Measurements from ENCODE around the gene GTF2H3.

Gene GTF2H3

GRCh38 chr12:123667771-123668170, 34.1 kb downstream of the GTF2H3 start:
- H3K9me3 Mint-ChIP-seq: no peaks in the 10 kb centered on the region

DNA sequence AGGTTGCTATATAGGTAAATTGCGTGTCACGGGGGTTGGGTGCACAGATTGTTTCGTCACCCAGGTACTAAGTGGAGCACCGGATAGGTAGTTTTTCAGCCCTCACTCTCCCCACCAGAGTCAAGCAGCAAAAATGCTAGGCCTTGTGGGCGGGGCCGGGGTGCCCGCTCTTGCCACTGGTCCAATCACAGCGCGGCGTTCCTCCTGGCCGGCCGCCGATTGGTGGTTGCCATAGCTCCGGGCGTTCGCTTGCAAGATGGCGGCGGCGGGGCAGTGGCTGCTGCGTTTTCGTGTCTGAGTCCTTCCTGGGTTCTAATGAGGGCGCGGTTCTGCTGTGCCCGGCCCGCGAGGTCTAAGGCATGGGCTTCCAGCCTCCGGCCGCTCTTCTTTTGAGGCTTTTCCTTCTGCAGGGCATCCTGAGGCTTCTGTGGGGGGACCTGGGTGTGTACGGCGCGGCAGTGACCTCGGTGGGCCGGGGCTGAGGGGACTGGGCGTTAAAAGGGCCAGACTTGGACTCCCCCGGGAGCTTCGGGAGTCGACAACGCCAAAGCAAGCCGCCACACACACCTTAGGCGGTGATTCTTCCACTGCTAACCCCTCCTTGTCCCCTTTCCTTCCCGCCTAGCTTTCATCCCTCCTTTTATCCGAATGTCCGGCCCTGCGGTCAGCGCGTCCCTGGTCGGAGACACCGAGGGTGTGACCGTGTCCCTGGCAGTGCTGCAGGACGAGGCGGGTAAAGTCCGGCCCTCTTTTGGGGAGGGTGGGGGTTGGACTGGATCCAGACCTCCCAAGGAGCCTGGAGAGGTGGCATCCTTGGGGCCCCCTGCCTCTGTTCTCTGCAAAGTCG, 37.5 kb downstream of the GTF2H3 start, which contains the start of gene TCTN2:
TSS of gene TCTN2 (plus strand) at position 232 of the 847 bp plus-strand sequence. CDS start at position 360, 128 bp downstream.
- Mint-ChIP-seq H3K27me3 (no peaks in the 10 kb centered on the region), H3K27ac (peak within 1 kb of the TSS; percentile 86), H3K9me3 (no peaks in the 10 kb centered on the region), H3K4me1 (ENCODE audit: low read depth) (peaks cover 21% of the 10 kb centered on the region), H3K4me3 (peak within 1 kb of the TSS; percentile 89), H3K36me3 (ENCODE audit: low read depth) (peaks cover 17% of the 10 kb centered on the region)
- DNase-seq: peak; percentile 95

More at GRCh38 chr12:123667771-123668170, 34.1 kb downstream of the GTF2H3 start:
- Mint-ChIP-seq H3K4me1 (ENCODE audit: low read depth) (peaks cover 19% of the 10 kb centered on the region), H3K36me3 (ENCODE audit: low read depth) (peaks cover 21% of the 10 kb centered on the region), H3K27me3 (no peaks in the 10 kb centered on the region), H3K4me3 (no peak overlapping the region), H3K27ac (no peak overlapping the region)
- no peak for DNase-seq

GRCh38 chr12:123671876-123672275, 38.2 kb downstream of the GTF2H3 start:
- Mint-ChIP-seq H3K4me3 (peak overlapping the region; percentile 89), H3K4me1 (ENCODE audit: low read depth) (peaks cover 21% of the 10 kb centered on the region), H3K27me3 (no peaks in the 10 kb centered on the region), H3K27ac (peak overlapping the region; percentile 86), H3K36me3 (ENCODE audit: low read depth) (peaks cover 20% of the 10 kb centered on the region), H3K9me3 (no peaks in the 10 kb centered on the region)
- DNase-seq: no peak

- H3K9me3 Mint-ChIP-seq: no peaks in the 10 kb centered on the region
- H3K4me1 Mint-ChIP-seq (ENCODE audit: low read depth): peaks cover 21% of the 10 kb centered on the region
- H3K27ac Mint-ChIP-seq: no peak overlapping the region
- DNase-seq: no peak
- no peak overlapping the region for H3K4me3 Mint-ChIP-seq
- H3K27me3 Mint-ChIP-seq: no peaks in the 10 kb centered on the region
- H3K36me3 Mint-ChIP-seq (ENCODE audit: low read depth): peaks cover 26% of the 10 kb centered on the region
These were observed 41.8 kb downstream of the GTF2H3 start for GRCh38 chr12:123675436-123675835.

- peaks cover 34% of the 10 kb centered on the region for H3K36me3 Mint-ChIP-seq (ENCODE audit: low read depth)
- no peaks in the 10 kb centered on the region for H3K9me3 Mint-ChIP-seq
- H3K4me1 Mint-ChIP-seq (ENCODE audit: low read depth): peaks cover 12% of the 10 kb centered on the region
- no peak overlapping the region for H3K27ac Mint-ChIP-seq
- H3K27me3 Mint-ChIP-seq: no peaks in the 10 kb centered on the region
- H3K4me3 Mint-ChIP-seq: no peak overlapping the region
- no peak for DNase-seq
These were observed 43.1 kb downstream of the GTF2H3 start for GRCh38 chr12:123676616-123677320.

- peaks cover 35% of the 10 kb centered on the region for H3K36me3 Mint-ChIP-seq (ENCODE audit: low read depth)
- no peak overlapping the region for H3K27ac Mint-ChIP-seq
- H3K9me3 Mint-ChIP-seq: no peaks in the 10 kb centered on the region
- H3K4me1 Mint-ChIP-seq (ENCODE audit: low read depth): peaks cover 4% of the 10 kb centered on the region
- DNase-seq: no peak
- no peak overlapping the region for H3K4me3 Mint-ChIP-seq
- H3K27me3 Mint-ChIP-seq: no peaks in the 10 kb centered on the region
These were observed 45.4 kb downstream of the GTF2H3 start for GRCh38 chr12:123678981-123679380.

DNA sequence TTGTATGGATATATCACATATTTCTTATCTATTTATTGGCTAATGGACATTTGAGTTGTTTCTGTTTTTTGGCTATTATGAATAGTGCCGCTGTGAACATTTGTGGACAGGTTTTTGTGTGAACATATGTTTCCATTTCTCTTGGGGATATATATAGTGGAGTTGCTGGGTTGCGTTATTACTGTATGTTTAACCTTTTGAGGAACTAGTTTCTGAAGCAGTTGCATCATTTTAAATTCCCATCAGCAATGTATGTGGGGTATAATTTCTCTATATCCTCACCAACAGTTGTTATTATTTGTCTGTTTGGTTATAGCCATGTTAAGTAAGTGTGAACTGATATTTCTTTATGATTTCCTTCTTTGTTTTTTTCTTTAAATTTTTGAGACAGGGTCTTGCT, 48.0 kb downstream of the GTF2H3 start:
- H3K27me3 Mint-ChIP-seq: no peaks in the 10 kb centered on the region
- no peak for DNase-seq
- peaks cover 4% of the 10 kb centered on the region for H3K4me1 Mint-ChIP-seq (ENCODE audit: low read depth)
- no peak overlapping the region for H3K27ac Mint-ChIP-seq
- no peak overlapping the region for H3K4me3 Mint-ChIP-seq
- H3K36me3 Mint-ChIP-seq (ENCODE audit: low read depth): peaks cover 28% of the 10 kb centered on the region
- no peaks in the 10 kb centered on the region for H3K9me3 Mint-ChIP-seq

- Mint-ChIP-seq H3K4me3 (no peak overlapping the region), H3K27me3 (no peaks in the 10 kb centered on the region), H3K27ac (no peak overlapping the region), H3K9me3 (no peaks in the 10 kb centered on the region), H3K4me1 (ENCODE audit: low read depth) (peaks cover 4% of the 10 kb centered on the region), H3K36me3 (ENCODE audit: low read depth) (peaks cover 34% of the 10 kb centered on the region)
- DNase-seq: no peak
These were observed 50.3 kb downstream of the GTF2H3 start for GRCh38 chr12:123683964-123684363.

GRCh38 chr12:123686636-123687190, 53.1 kb downstream of the GTF2H3 start:
- no peaks in the 10 kb centered on the region for H3K27me3 Mint-ChIP-seq
- H3K4me3 Mint-ChIP-seq: no peak overlapping the region
- DNase-seq: no peak
- peaks cover 29% of the 10 kb centered on the region for H3K36me3 Mint-ChIP-seq (ENCODE audit: low read depth)
- H3K4me1 Mint-ChIP-seq (ENCODE audit: low read depth): no peaks in the 10 kb centered on the region
- no peak overlapping the region for H3K27ac Mint-ChIP-seq
- H3K9me3 Mint-ChIP-seq: no peaks in the 10 kb centered on the region

DNA sequence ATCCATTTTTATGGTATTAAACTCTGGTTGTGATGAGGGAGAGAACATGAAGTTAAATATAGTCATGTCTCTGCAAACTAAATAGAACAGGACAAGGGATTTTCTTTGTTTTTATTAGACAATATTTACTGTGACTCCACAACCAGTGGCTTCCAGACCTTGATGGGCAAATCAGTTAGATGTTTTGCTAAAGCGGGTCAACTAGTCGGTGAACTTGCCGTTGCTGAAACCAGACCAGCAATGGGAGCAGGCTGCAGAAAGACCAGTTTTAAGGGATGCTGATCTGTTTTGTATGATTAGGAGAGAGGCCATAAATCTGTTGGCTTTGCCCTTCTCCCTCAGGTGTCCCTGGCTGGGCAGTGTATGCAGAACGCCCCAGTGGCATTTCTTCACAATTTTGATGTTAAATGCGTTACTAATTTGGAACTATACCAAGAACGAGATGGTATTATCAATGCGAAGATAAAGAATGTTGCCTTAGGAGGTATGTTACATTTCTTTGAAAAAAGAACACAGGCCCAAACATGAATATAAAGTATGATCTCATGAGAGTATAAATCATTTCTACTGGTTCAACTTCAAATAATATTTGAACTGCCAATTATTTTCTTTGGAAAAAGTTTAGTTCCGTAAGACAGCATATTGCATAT, 56.7 kb downstream of the GTF2H3 start:
- no peaks in the 10 kb centered on the region for H3K4me1 Mint-ChIP-seq (ENCODE audit: low read depth)
- no peak overlapping the region for H3K27ac Mint-ChIP-seq
- no peaks in the 10 kb centered on the region for H3K27me3 Mint-ChIP-seq
- no peaks in the 10 kb centered on the region for H3K9me3 Mint-ChIP-seq
- DNase-seq: no peak
- H3K36me3 Mint-ChIP-seq (ENCODE audit: low read depth): peaks cover 41% of the 10 kb centered on the region
- no peak overlapping the region for H3K4me3 Mint-ChIP-seq

DNA sequence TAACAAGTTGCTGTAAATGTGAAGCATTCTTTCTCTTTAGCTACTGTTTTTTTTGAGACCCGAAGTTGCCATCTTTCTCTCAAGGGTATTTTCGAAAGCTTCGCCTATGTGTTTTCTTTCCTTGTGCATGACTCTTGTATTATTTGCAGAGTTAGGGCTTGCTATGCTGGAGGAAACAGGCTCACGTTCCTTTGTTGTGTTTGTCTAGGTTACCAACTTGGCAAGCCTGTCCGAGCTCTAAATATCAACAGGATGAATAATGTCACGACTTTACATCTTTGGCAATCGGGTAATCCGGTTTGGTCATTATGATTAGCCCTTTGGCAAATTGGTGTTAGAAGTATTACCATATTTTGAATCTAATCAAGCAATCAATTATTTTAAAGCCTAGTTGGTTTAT, 62.6 kb downstream of the GTF2H3 start:
- peaks cover 57% of the 10 kb centered on the region for H3K36me3 Mint-ChIP-seq (ENCODE audit: low read depth)
- no peak overlapping the region for H3K27ac Mint-ChIP-seq
- no peaks in the 10 kb centered on the region for H3K27me3 Mint-ChIP-seq
- no peak for DNase-seq
- no peak overlapping the region for H3K4me3 Mint-ChIP-seq
- no peaks in the 10 kb centered on the region for H3K4me1 Mint-ChIP-seq (ENCODE audit: low read depth)
- no peaks in the 10 kb centered on the region for H3K9me3 Mint-ChIP-seq

DNA sequence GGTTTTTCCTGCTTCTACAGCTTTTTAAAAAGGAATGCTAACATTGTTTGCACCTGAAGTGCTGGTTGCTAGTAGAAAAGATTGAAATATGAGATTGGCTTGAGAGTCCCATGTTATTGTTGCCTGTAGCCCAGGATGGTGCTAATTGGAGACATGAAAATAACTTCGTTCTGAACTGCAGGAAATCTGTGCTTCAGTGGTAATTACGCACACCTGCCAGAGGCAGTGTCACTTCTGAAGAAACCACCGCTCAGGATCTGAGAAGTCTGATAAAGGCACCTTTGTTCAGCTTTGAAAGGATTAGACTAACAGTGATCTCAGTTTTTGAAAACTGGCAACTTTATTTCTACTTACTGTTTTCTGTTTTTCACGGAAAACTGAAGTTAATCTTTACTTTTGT, 63.0 kb downstream of the GTF2H3 start:
- no peaks in the 10 kb centered on the region for H3K9me3 Mint-ChIP-seq
- no peaks in the 10 kb centered on the region for H3K4me1 Mint-ChIP-seq (ENCODE audit: low read depth)
- H3K27me3 Mint-ChIP-seq: no peaks in the 10 kb centered on the region
- no peak overlapping the region for H3K4me3 Mint-ChIP-seq
- H3K36me3 Mint-ChIP-seq (ENCODE audit: low read depth): peaks cover 54% of the 10 kb centered on the region
- no peak overlapping the region for H3K27ac Mint-ChIP-seq
- no peak for DNase-seq

- Mint-ChIP-seq H3K4me1 (ENCODE audit: low read depth) (peaks cover 3% of the 10 kb centered on the region), H3K27me3 (no peaks in the 10 kb centered on the region), H3K36me3 (ENCODE audit: low read depth) (peaks cover 22% of the 10 kb centered on the region), H3K27ac (no peak overlapping the region), H3K9me3 (no peaks in the 10 kb centered on the region), H3K4me3 (no peak overlapping the region)
- no peak for DNase-seq
These were observed 72.3 kb downstream of the GTF2H3 start for GRCh38 chr12:123705935-123706334.

DNA sequence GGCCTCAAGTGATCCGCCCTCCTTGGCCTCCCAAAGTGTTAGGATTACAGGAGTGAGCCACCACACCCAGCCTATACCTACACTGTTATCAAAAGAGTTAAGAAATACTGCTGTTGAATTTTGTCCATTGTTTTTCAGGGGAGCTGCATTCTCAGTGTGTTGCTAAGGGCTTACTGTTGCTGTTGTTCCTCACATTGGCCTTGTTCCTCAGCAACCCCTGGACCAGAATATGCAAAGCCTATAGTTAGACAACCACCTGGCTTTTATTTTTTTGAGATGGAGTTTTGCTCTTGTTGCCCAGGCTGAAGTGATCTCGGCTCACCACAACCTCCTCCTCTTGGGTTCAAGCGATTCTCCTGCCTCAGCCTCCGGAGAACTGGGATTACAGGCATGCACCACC, 73.8 kb downstream of the GTF2H3 start:
- Mint-ChIP-seq H3K9me3 (no peaks in the 10 kb centered on the region), H3K4me1 (ENCODE audit: low read depth) (peaks cover 11% of the 10 kb centered on the region), H3K27ac (no peak overlapping the region), H3K27me3 (no peaks in the 10 kb centered on the region), H3K36me3 (ENCODE audit: low read depth) (peaks cover 22% of the 10 kb centered on the region), H3K4me3 (no peak overlapping the region)
- DNase-seq: no peak
